ENCODE data around the gene PHC2. TPM values are rescaled to one million over a fixed set of nuclear protein-coding genes. Genes with fewer than 3 reads are reported as not detected.

PHC2 gene
- total RNA-seq, 2 experiments from 2014 or later, result 37.7 to 39.5 TPM

DNA sequence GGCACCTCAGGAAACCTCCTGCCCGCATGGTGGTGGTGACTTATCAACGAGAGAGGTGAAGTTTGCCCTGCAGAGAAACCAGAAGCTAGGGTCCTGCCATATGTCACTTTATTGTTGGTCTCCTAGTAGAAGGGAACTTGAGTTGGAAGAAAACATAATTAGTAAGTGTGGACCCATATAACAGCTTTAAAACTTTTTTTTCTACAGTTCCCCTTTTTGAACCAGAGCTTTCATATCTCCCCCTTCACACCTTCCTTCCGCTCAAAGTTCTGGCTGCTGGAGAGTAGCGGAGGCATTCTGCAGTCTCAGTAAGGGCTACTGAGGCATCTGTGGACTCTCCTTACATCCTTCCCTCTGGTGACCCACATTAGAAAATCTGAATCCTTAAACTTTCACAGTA is 48.9 kb downstream of the PHC2 start:
- Histone ChIP-seq H3K4me1 (ENCODE audit: insufficient read depth, low read length) (peaks cover 13% of the 10 kb centered on the region), H3K27ac (ENCODE audit: low read depth in 1 of 2, low read length in 2 of 2) (no peak overlapping the region), H3K36me3 (ENCODE audit: insufficient read depth, low read length) (no peaks in the 10 kb centered on the region), H3K4me3 (ENCODE audit: low read length) (no peak overlapping the region), H3K9me3 (ENCODE audit: control insufficient read depth in 1 of 2, insufficient read depth in 1 of 2, low read length in 2 of 2) (no peaks in the 10 kb centered on the region), H3K27me3 (ENCODE audit: control insufficient read depth in 1 of 2, insufficient read depth in 2 of 2, low read length in 2 of 2) (peaks cover 0 to 14% of the 10 kb centered on the region in 2 experiments)
- POLR2A ChIA-PET, result no interaction called here
- TF ChIP-seq, protein P1, sequence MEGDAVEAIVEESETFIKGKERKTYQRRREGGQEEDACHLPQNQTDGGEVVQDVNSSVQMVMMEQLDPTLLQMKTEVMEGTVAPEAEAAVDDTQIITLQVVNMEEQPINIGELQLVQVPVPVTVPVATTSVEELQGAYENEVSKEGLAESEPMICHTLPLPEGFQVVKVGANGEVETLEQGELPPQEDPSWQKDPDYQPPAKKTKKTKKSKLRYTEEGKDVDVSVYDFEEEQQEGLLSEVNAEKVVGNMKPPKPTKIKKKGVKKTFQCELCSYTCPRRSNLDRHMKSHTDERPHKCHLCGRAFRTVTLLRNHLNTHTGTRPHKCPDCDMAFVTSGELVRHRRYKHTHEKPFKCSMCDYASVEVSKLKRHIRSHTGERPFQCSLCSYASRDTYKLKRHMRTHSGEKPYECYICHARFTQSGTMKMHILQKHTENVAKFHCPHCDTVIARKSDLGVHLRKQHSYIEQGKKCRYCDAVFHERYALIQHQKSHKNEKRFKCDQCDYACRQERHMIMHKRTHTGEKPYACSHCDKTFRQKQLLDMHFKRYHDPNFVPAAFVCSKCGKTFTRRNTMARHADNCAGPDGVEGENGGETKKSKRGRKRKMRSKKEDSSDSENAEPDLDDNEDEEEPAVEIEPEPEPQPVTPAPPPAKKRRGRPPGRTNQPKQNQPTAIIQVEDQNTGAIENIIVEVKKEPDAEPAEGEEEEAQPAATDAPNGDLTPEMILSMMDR (IDR thresholded peaks at IDR 0.05), result no peak
- DNase-seq (no peak), ATAC-seq (ENCODE audit: poor library complexity) (no peak)
- no peak overlapping the region for H3K4me3 Mint-ChIP-seq
- H3K4me1 Mint-ChIP-seq (ENCODE audit: low read depth), result peaks cover 20% of the 10 kb centered on the region
- CTCF ChIA-PET, result no interaction called here
- H3K9me3 Mint-ChIP-seq, result no peaks in the 10 kb centered on the region
- H3K36me3 Mint-ChIP-seq (ENCODE audit: low read depth), result no peaks in the 10 kb centered on the region
- intact Hi-C loops (cut with DNase I, micrococcal nuclease), result no loop called here
- H3K27ac Mint-ChIP-seq, result no peak overlapping the region
- H3K27me3 Mint-ChIP-seq, result peaks cover 15% of the 10 kb centered on the region

DNA sequence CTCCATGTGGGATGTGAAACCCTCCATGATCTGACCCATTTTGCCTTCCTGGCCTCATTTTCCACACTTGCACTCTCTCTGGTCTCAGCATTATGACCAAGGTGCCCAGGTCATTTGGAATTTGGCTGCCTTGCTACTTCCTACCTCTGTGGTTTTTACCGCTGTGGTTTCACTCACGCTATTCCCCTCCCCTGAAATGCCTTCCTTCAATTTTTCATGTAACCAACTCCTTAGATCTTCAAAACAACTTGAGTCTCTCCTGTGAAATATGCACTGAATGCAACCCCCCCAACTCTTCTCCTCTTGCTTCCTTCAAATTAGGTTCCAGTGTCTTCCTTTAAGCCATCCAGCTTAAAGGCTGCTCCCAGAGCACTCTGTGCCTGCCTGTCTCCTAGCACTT is 50.1 kb downstream of the PHC2 start:
- H3K27ac ChIP-seq (ENCODE audit: low read depth in 1 of 2, low read length in 2 of 2), result no peak overlapping the region
- H3K4me3 ChIP-seq (ENCODE audit: low read length), result no peak overlapping the region
- intact Hi-C loops (cut with DNase I, micrococcal nuclease), result no loop called here
- no peak for ATAC-seq (ENCODE audit: poor library complexity)
- Mint-ChIP-seq H3K36me3 (ENCODE audit: low read depth) (no peaks in the 10 kb centered on the region), H3K27ac (no peak overlapping the region), H3K4me1 (ENCODE audit: low read depth) (peaks cover 24% of the 10 kb centered on the region), H3K27me3 (peaks cover 15% of the 10 kb centered on the region), H3K4me3 (no peak overlapping the region), H3K9me3 (no peaks in the 10 kb centered on the region)
- ChIA-PET POLR2A (no interaction called here), CTCF (no interaction called here)
- no peak for DNase-seq
- TF ChIP-seq, protein P1 (IDR thresholded peaks at IDR 0.05), result no peak
- H3K4me1 ChIP-seq (ENCODE audit: insufficient read depth, low read length), result peaks cover 22% of the 10 kb centered on the region
- no peaks in the 10 kb centered on the region for H3K9me3 ChIP-seq (ENCODE audit: control insufficient read depth in 1 of 2, insufficient read depth in 1 of 2, low read length in 2 of 2)
- H3K36me3 ChIP-seq (ENCODE audit: insufficient read depth, low read length), result no peaks in the 10 kb centered on the region
- peaks cover 0 to 14% of the 10 kb centered on the region in 2 experiments for H3K27me3 ChIP-seq (ENCODE audit: control insufficient read depth in 1 of 2, insufficient read depth in 2 of 2, low read length in 2 of 2)

DNA sequence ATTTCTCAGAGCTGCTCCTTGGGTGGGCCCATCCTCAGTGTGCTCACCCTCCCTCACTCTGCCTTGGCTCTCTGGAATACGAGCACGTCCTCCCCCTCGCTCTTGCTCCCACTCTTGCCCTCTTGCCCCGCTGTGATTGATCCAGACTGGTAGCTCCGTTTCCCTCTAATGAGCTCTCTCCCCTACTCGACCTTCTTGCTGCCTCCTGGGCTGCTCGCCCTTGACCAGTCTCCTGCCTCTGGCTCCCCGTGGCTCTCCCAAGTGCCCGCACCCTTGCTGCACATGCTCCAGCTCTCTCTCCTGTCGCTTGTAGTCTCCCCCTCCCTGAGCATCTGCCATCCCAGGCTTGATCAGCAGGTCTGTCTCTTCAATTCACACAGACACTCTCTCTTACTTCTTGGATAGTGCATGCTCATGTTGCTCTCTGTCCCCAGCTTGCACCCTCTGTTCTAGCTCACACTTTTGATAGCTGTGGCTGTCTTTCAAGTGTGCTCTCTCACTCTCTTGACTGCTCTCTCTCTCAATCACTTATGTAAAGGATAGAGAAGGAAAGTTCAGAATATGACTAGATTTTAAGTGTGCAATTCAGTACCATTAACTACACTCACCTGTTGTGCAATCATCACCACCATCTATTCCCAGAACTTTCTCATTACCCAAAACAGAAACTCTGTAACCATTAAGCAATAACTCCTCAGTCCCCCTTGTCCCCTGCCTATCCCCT is 51.1 kb downstream of the PHC2 start:
- no peaks in the 10 kb centered on the region for H3K36me3 ChIP-seq (ENCODE audit: insufficient read depth, low read length)
- ATAC-seq (ENCODE audit: poor library complexity), result no peak
- H3K4me3 ChIP-seq (ENCODE audit: low read length), result no peak overlapping the region
- ChIA-PET CTCF (no interaction called here), POLR2A (no interaction called here)
- peaks cover 22% of the 10 kb centered on the region for H3K4me1 ChIP-seq (ENCODE audit: insufficient read depth, low read length)
- H3K9me3 ChIP-seq (ENCODE audit: control insufficient read depth in 1 of 2, insufficient read depth in 1 of 2, low read length in 2 of 2), result no peaks in the 10 kb centered on the region
- TF ChIP-seq, protein P1 (IDR thresholded peaks at IDR 0.05), result no peak
- peaks cover 24% of the 10 kb centered on the region for H3K4me1 Mint-ChIP-seq (ENCODE audit: low read depth)
- H3K27me3 Mint-ChIP-seq, result peaks cover 13% of the 10 kb centered on the region
- no peaks in the 10 kb centered on the region for H3K9me3 Mint-ChIP-seq
- no peak overlapping the region for H3K27ac ChIP-seq (ENCODE audit: low read depth in 1 of 2, low read length in 2 of 2)
- H3K27ac Mint-ChIP-seq, result no peak overlapping the region
- DNase-seq, result no peak
- H3K27me3 ChIP-seq (ENCODE audit: control insufficient read depth in 1 of 2, insufficient read depth in 2 of 2, low read length in 2 of 2), result peaks cover 0 to 14% of the 10 kb centered on the region in 2 experiments
- H3K4me3 Mint-ChIP-seq, result no peak overlapping the region
- H3K36me3 Mint-ChIP-seq (ENCODE audit: low read depth), result no peaks in the 10 kb centered on the region
- intact Hi-C loops (cut with DNase I, micrococcal nuclease), result no loop called here

All from CD4-positive, alpha-beta T cell (primary cell).